ENCODE measurements around the gene KRT33B. TPM values are rescaled to one million over a fixed set of nuclear protein-coding genes. Genes with fewer than 3 reads are reported as not detected.

The KRT33B gene
- total RNA-seq, 1 experiment from 2014 or later, result not detected

DNA sequence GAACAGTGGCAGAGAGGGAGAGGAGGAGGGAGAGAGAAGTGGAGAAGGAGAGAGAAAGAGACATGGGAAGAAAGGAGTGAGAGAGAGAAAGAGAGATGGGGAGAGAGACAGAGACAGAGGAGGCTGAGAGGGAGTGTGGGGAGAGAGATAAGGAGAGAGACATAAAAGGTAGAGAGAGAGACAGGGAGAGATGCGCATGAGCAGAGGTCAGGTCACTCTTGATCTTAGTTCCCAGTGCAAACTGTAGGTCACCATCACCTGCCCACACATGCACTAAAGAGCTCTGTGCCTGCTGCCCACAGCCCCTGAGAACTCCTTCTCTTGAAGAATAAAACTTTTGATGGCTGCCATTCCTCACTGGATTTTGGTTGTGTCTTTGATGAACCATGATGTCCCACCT is 33.9 kb downstream of the KRT33B start:
- no peaks in the 10 kb centered on the region for H3K27me3 Mint-ChIP-seq (ENCODE audit: low read depth)
- POLR2A ChIA-PET, result no interaction called here
- H3K27ac Mint-ChIP-seq, result no peak overlapping the region
- no peak for DNase-seq (ENCODE audit: low spot score)
- CTCF ChIA-PET, result no interaction called here
- H3K9me3 Mint-ChIP-seq, result peaks cover 4% of the 10 kb centered on the region; the same call in 1 of the 2 replicates
- TF ChIP-seq SMAD3 (CRISPR knock-in tag; IDR thresholded peaks at IDR 0.05; ENCODE audit: borderline replicate concordance) (no peak), CDX4 (CRISPR knock-in tag; IDR thresholded peaks at IDR 0.05; ENCODE audit: borderline replicate concordance) (no peak), ZNF281 (CRISPR knock-in tag; IDR thresholded peaks at IDR 0.05) (no peak), ETV6 (CRISPR knock-in tag; IDR thresholded peaks at IDR 0.05) (no peak), E2F5 (CRISPR knock-in tag; IDR thresholded peaks at IDR 0.05) (no peak), TP53 (CRISPR knock-in tag; IDR thresholded peaks at IDR 0.05) (no peak), ZMAT4 (CRISPR knock-in tag; IDR thresholded peaks at IDR 0.05) (no peak), IRF2 (CRISPR knock-in tag; IDR thresholded peaks at IDR 0.05; ENCODE audit: borderline replicate concordance, low read depth) (no peak), ZBTB21 (CRISPR knock-in tag; IDR thresholded peaks at IDR 0.05; ENCODE audit: borderline replicate concordance) (no peak)
- TF ChIP-seq, protein P1, sequence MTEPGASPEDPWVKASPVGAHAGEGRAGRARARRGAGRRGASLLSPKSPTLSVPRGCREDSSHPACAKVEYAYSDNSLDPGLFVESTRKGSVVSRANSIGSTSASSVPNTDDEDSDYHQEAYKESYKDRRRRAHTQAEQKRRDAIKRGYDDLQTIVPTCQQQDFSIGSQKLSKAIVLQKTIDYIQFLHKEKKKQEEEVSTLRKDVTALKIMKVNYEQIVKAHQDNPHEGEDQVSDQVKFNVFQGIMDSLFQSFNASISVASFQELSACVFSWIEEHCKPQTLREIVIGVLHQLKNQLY (CRISPR knock-in tag; IDR thresholded peaks at IDR 0.05), result no peak
- TF ChIP-seq, protein P2, sequence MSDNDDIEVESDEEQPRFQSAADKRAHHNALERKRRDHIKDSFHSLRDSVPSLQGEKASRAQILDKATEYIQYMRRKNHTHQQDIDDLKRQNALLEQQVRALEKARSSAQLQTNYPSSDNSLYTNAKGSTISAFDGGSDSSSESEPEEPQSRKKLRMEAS (CRISPR knock-in tag; IDR thresholded peaks at IDR 0.05), result no peak
- no peak overlapping the region for H3K4me3 Mint-ChIP-seq
- no peaks in the 10 kb centered on the region for H3K36me3 Mint-ChIP-seq
- H3K4me1 Mint-ChIP-seq, result no peaks in the 10 kb centered on the region
- ATAC-seq, result no peak

GRCh38 chr17:41334385-41335305 is 35.0 kb downstream of the KRT33B start:
- POLR2A ChIA-PET, result no interaction called here
- no peak overlapping the region for H3K4me3 Mint-ChIP-seq
- no peak for DNase-seq (ENCODE audit: low spot score)
- CTCF ChIA-PET, result interaction anchor here (1.1 to 1.4 kb wide), 2 partner anchors 83 to 328 kb away, joined by 3 read pairs; no protein-coding TSS in a partner anchor
- peaks cover 4% of the 10 kb centered on the region; the same call in 1 of the 2 replicates for H3K9me3 Mint-ChIP-seq
- H3K36me3 Mint-ChIP-seq, result no peaks in the 10 kb centered on the region
- H3K4me1 Mint-ChIP-seq, result no peaks in the 10 kb centered on the region
- no peaks in the 10 kb centered on the region for H3K27me3 Mint-ChIP-seq (ENCODE audit: low read depth)
- no peak overlapping the region for H3K27ac Mint-ChIP-seq
- no peak for ATAC-seq
- TF ChIP-seq ZNF423 (CRISPR knock-in tag; IDR thresholded peaks at IDR 0.05), result no peak
- TF ChIP-seq MXD4 (CRISPR knock-in tag; IDR thresholded peaks at IDR 0.05; ENCODE audit: borderline replicate concordance), result no peak
- TF ChIP-seq ZNF671 (CRISPR knock-in tag; IDR thresholded peaks at IDR 0.05), result no peak
- no peak for TF ChIP-seq AR (CRISPR knock-in tag; IDR thresholded peaks at IDR 0.05)
- TF ChIP-seq, protein P2 (CRISPR knock-in tag; IDR thresholded peaks at IDR 0.05), result no peak
- TF ChIP-seq, protein P3, sequence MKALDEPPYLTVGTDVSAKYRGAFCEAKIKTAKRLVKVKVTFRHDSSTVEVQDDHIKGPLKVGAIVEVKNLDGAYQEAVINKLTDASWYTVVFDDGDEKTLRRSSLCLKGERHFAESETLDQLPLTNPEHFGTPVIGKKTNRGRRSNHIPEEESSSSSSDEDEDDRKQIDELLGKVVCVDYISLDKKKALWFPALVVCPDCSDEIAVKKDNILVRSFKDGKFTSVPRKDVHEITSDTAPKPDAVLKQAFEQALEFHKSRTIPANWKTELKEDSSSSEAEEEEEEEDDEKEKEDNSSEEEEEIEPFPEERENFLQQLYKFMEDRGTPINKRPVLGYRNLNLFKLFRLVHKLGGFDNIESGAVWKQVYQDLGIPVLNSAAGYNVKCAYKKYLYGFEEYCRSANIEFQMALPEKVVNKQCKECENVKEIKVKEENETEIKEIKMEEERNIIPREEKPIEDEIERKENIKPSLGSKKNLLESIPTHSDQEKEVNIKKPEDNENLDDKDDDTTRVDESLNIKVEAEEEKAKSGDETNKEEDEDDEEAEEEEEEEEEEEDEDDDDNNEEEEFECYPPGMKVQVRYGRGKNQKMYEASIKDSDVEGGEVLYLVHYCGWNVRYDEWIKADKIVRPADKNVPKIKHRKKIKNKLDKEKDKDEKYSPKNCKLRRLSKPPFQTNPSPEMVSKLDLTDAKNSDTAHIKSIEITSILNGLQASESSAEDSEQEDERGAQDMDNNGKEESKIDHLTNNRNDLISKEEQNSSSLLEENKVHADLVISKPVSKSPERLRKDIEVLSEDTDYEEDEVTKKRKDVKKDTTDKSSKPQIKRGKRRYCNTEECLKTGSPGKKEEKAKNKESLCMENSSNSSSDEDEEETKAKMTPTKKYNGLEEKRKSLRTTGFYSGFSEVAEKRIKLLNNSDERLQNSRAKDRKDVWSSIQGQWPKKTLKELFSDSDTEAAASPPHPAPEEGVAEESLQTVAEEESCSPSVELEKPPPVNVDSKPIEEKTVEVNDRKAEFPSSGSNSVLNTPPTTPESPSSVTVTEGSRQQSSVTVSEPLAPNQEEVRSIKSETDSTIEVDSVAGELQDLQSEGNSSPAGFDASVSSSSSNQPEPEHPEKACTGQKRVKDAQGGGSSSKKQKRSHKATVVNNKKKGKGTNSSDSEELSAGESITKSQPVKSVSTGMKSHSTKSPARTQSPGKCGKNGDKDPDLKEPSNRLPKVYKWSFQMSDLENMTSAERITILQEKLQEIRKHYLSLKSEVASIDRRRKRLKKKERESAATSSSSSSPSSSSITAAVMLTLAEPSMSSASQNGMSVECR (CRISPR knock-in tag; IDR thresholded peaks at IDR 0.05; ENCODE audit: borderline replicate concordance), result no peak
- TF ChIP-seq ZNF138 (CRISPR knock-in tag; conservative IDR thresholded peaks at IDR 0.05), result no peak

All from WTC11 (cell line).